HepG2 (cell line): ENCODE results near the gene ZNF48. TPM values are rescaled to one million over a fixed set of nuclear protein-coding genes. Genes with fewer than 3 reads are reported as not detected.

Source experiments
- ARNT2 ChIP-seq: sonication (generic); formaldehyde crosslinking; IDR thresholded peaks from 2 replicates; pipeline ENCODE4 v1.8.0; 2022; ENCODE audit warnings: mild to moderate bottlenecking, low read depth, missing genetic modification reagents, moderate library complexity
- FOXC1 ChIP-seq: sonication (generic); formaldehyde crosslinking; IDR thresholded peaks from 2 replicates; pipeline ENCODE4 v1.8.0; 2022; ENCODE audit warnings: mild to moderate bottlenecking, missing genetic modification reagents, borderline replicate concordance
- FOXO4 ChIP-seq: sonication (generic); formaldehyde crosslinking; conservative IDR thresholded peaks from 2 replicates; pipeline ENCODE4 v1.8.1; 2023; ENCODE audit warnings: missing genetic modification reagents
- KDM1A ChIP-seq: IDR thresholded peaks from 2 replicates; pipeline ENCODE4 v1.6.1; 2016; ENCODE audit warnings: missing compliant biosample characterization
- MTA1 ChIP-seq: sonication (generic); formaldehyde crosslinking; IDR thresholded peaks from 2 replicates; pipeline ENCODE4 v1.4.0; 2020; ENCODE audit warnings: missing genetic modification reagents, mild to moderate bottlenecking, borderline replicate concordance
- PHF8 ChIP-seq: sonication (generic); formaldehyde crosslinking; IDR thresholded peaks from 2 replicates; pipeline ENCODE4 v1.5.0; 2020; ENCODE audit warnings: missing genetic modification reagents
- POGK ChIP-seq: sonication (generic); formaldehyde crosslinking; conservative IDR thresholded peaks from 2 replicates; pipeline ENCODE4 v1.8.0; 2022; ENCODE audit warnings: mild to moderate bottlenecking, moderate library complexity, missing genetic modification reagents
- SOX13 ChIP-seq, 3 experiments: fragments of 450-650 bp in 1 of 3; sonication (generic) in 1 of 3; formaldehyde crosslinking in 1 of 3; IDR thresholded peaks in 2 of 3; conservative IDR thresholded peaks in 1 of 3; 2 replicates each; pipeline versions ENCODE4 v1.5.0 to v1.6.1; 2016 to 2020; ENCODE audit warnings: antibody characterized with exemption in 1 of 3, mild to moderate bottlenecking in 1 of 3, missing compliant biosample characterization in 1 of 3, missing genetic modification reagents in 1 of 3, moderate library complexity in 1 of 3
- STAT6 ChIP-seq: sonication (generic); formaldehyde crosslinking; IDR thresholded peaks from 2 replicates; pipeline ENCODE4 v1.4.0; 2020; ENCODE audit warnings: missing genetic modification reagents, mild to moderate bottlenecking, borderline replicate concordance
- TFAP4 ChIP-seq: sonication (generic); IDR thresholded peaks from 2 replicates; pipeline ENCODE4 v1.6.1; 2016; ENCODE audit warnings: low read depth, borderline replicate concordance
- ZNF142 ChIP-seq: sonication (generic); formaldehyde crosslinking; IDR thresholded peaks from 2 replicates; pipeline ENCODE4 v1.4.0; 2020; ENCODE audit warnings: missing genetic modification reagents
- ZNF740 ChIP-seq: sonication (generic); formaldehyde crosslinking; IDR thresholded peaks from 2 replicates; pipeline ENCODE4 v1.4.0; 2020; ENCODE audit warnings: missing genetic modification reagents
- polyA plus RNA-seq, 8 experiments: library from polyadenylated mRNA; depleted of rRNA in 3 of 8; stranded (reverse) in 7 of 8; unstranded in 1 of 8; fragments of >200 nt; fragmentation: Illumina TruSeq in 4 of 8; extraction: Trizol in 4 of 8; gene quantifications; 2 replicates each; pipeline versions ENCODE4 v1.2.1 to v1.2.3, GENCODE V29; 2011 to 2016; ENCODE audit warnings: low read depth in 4 of 8, missing spikeins in 1 of 8, mixed read lengths in 1 of 8; ENCODE audit not compliant: insufficient read depth in 1 of 8
- total RNA-seq, 5 experiments: library from RNA; depleted of rRNA; stranded (reverse); fragments of >200 nt; fragmentation: Illumina TruSeq; extraction: Trizol; gene quantifications; 2 replicates each; pipeline ENCODE4 v1.2.3, GENCODE V29; 2016; ENCODE audit warnings: low read depth in 1 of 5

Gene ZNF48
- total and polyA plus RNA-seq, 2 of the 13 experiments (the other 11 are each of a cell fraction or from before 2014, with no cell fraction given) = 9.9 to 12.3 TPM

- TF ChIP-seq TFAP4 = peak; percentile 14; the same call in 1 of the 2 replicates
- TF ChIP-seq KDM1A (CRISPR knock-in tag) = peak; percentile 78
- peak; percentile 73; the same call in 1 of the 2 replicates for TF ChIP-seq ARNT2 (CRISPR knock-in tag)
- TF ChIP-seq FOXO4 = no peak
- peak; percentile 41; the same call in 1 of the 2 replicates for TF ChIP-seq ZNF740
- peak; percentile 58 for TF ChIP-seq FOXC1 (CRISPR knock-in tag)
- 0 out of 2 replicates have a peak, but pooled peaks have one; percentile 50 for TF ChIP-seq STAT6 (CRISPR knock-in tag)
- TF ChIP-seq MTA1 (CRISPR knock-in tag) = no peak
- peak; percentile 90; the same call in 1 of the 2 replicates for TF ChIP-seq PHF8 (CRISPR knock-in tag)
- TF ChIP-seq SOX13 (IDR thresholded peaks at IDR 0.05) = peak; percentile 75
- TF ChIP-seq SOX13 (CRISPR knock-in tag; conservative IDR thresholded peaks at IDR 0.05 in 1 of 2, IDR thresholded peaks at IDR 0.05 in 1 of 2) = peak in 1 of 2 experiments; percentile 80; a peak in 2 of 4 replicates
- no peak; the same call in none of the 2 replicates for TF ChIP-seq ZNF142 (CRISPR knock-in tag)
- TF ChIP-seq POGK = peak; percentile 28
Measured at GRCh38 chr16:30355144-30355953, 39.9 kb upstream of the ZNF48 start, which contains the start of gene CD2BP2 (continued).
